ACC112 (cell line): ENCODE data around the gene USP22.

Source experiments
- H2AFZ ChIP-seq: fragments of 200-600 bp; sonication (generic); one replicate; pipeline ENCODE4 v1.6.0; 2017; ENCODE audit warnings: antibody characterized with exemption, low read length; ENCODE audit not compliant: unreplicated experiment
- H3K27ac ChIP-seq: fragments of 200-600 bp; sonication (generic); 2 replicates; pipeline ENCODE4 v1.5.1; 2014; ENCODE audit warnings: low read depth, mild to moderate bottlenecking, antibody characterized with exemption, low read length, moderate library complexity
- H3K27me3 ChIP-seq: fragments of 200-600 bp; sonication (generic); 2 replicates; pipeline ENCODE4 v1.6.1; 2014; ENCODE audit warnings: mild to moderate bottlenecking, antibody characterized with exemption, low read length, moderate library complexity, mixed read lengths; ENCODE audit not compliant: insufficient read depth
- H3K36me3 ChIP-seq: fragments of 200-600 bp; sonication (generic); 2 replicates; pipeline ENCODE4 v1.6.1; 2016; ENCODE audit warnings: mild to moderate bottlenecking, antibody characterized with exemption, low read length, moderate library complexity, mixed read lengths; ENCODE audit not compliant: insufficient read depth
- H3K4me1 ChIP-seq: fragments of 200-600 bp; sonication (generic); one replicate; pipeline ENCODE4 v1.6.1; 2016; ENCODE audit warnings: low read length, mixed read lengths; ENCODE audit not compliant: insufficient read depth, unreplicated experiment, control insufficient read depth
- H3K4me3 ChIP-seq: fragments of 200-600 bp; sonication (generic); 2 replicates; pipeline ENCODE4 v1.5.1; 2014; ENCODE audit warnings: mild to moderate bottlenecking, low read depth, low read length
- H3K79me2 ChIP-seq: fragments of 200-600 bp; sonication (generic); one replicate; pipeline ENCODE4 v1.6.0; 2016; ENCODE audit warnings: low read length; ENCODE audit not compliant: control insufficient read depth, unreplicated experiment, insufficient read depth

Gene USP22

GRCh38 chr17:21033350-21033749 is 9.5 kb downstream of the USP22 start:
- Histone ChIP-seq H3K79me2 (peaks cover 98% of the 10 kb centered on the region), H3K4me1 (peaks cover 84% of the 10 kb centered on the region), H3K4me3 (no peak overlapping the region), H3K27ac (peak overlapping the region; percentile 31), H2AFZ (no peak overlapping the region), H3K27me3 (no peaks in the 10 kb centered on the region), H3K36me3 (peaks cover 10% of the 10 kb centered on the region; the same call in 1 of the 2 replicates)

- Histone ChIP-seq H3K4me1 (peaks cover 75% of the 10 kb centered on the region), H2AFZ (no peak overlapping the region), H3K27ac (no peak overlapping the region), H3K27me3 (no peaks in the 10 kb centered on the region), H3K79me2 (peaks cover 98% of the 10 kb centered on the region), H3K4me3 (no peak overlapping the region), H3K36me3 (no peaks in the 10 kb centered on the region; the same call in 1 of the 2 replicates)
These were observed 10.9 kb downstream of the USP22 start for GRCh38 chr17:21031756-21032396.

- H3K36me3 ChIP-seq: peaks cover 10% of the 10 kb centered on the region; the same call in 1 of the 2 replicates
These were observed 12.4 kb downstream of the USP22 start for GRCh38 chr17:21030375-21030774.

GRCh38 chr17:21029515-21029914 is 13.3 kb downstream of the USP22 start:
- Histone ChIP-seq H3K4me3 (peak overlapping the region; percentile 40; the same call in 1 of the 2 replicates), H3K4me1 (peaks cover 59% of the 10 kb centered on the region), H3K36me3 (peaks cover 17% of the 10 kb centered on the region; the same call in 1 of the 2 replicates), H2AFZ (no peak overlapping the region), H3K27me3 (no peaks in the 10 kb centered on the region), H3K79me2 (peaks cover 99% of the 10 kb centered on the region), H3K27ac (peak overlapping the region; percentile 65)

More at GRCh38 chr17:21030375-21030774, 12.4 kb downstream of the USP22 start:
- Histone ChIP-seq H3K4me1 (peaks cover 64% of the 10 kb centered on the region), H3K4me3 (no peak overlapping the region), H3K79me2 (peaks cover 99% of the 10 kb centered on the region), H3K27me3 (no peaks in the 10 kb centered on the region), H2AFZ (no peak overlapping the region), H3K27ac (peak overlapping the region; percentile 5; the same call in 1 of the 2 replicates)

GRCh38 chr17:21029036-21029435 is 13.8 kb downstream of the USP22 start:
- no peak overlapping the region for H3K4me3 ChIP-seq
- H3K4me1 ChIP-seq: peaks cover 57% of the 10 kb centered on the region
- no peaks in the 10 kb centered on the region for H3K27me3 ChIP-seq
- peaks cover 22% of the 10 kb centered on the region for H3K36me3 ChIP-seq
- H3K27ac ChIP-seq: peak overlapping the region; percentile 65
- H3K79me2 ChIP-seq: peaks cover 99% of the 10 kb centered on the region
- no peak overlapping the region for H2AFZ ChIP-seq

- Histone ChIP-seq H3K27ac (peak overlapping the region; percentile 65; the same call in 1 of the 2 replicates), H3K27me3 (no peaks in the 10 kb centered on the region), H3K79me2 (peaks cover 99% of the 10 kb centered on the region), H3K36me3 (peaks cover 25% of the 10 kb centered on the region), H2AFZ (no peak overlapping the region), H3K4me1 (peaks cover 50% of the 10 kb centered on the region), H3K4me3 (no peak overlapping the region)
These were observed 14.6 kb downstream of the USP22 start for GRCh38 chr17:21028192-21028591.

- H3K27me3 ChIP-seq: no peaks in the 10 kb centered on the region
- H3K27ac ChIP-seq: no peak overlapping the region
- peaks cover 40% of the 10 kb centered on the region for H3K4me1 ChIP-seq
- no peak overlapping the region for H3K4me3 ChIP-seq
- H3K79me2 ChIP-seq: peaks cover 96% of the 10 kb centered on the region
- H2AFZ ChIP-seq: no peak overlapping the region
- peaks cover 29% of the 10 kb centered on the region for H3K36me3 ChIP-seq
These were observed 15.8 kb downstream of the USP22 start for GRCh38 chr17:21027031-21027430.

GRCh38 chr17:21025451-21025850 is 17.4 kb downstream of the USP22 start:
- Histone ChIP-seq H3K4me1 (peaks cover 32% of the 10 kb centered on the region), H3K27ac (no peak overlapping the region), H3K27me3 (no peaks in the 10 kb centered on the region), H2AFZ (no peak overlapping the region), H3K36me3 (peaks cover 40% of the 10 kb centered on the region), H3K4me3 (no peak overlapping the region), H3K79me2 (peaks cover 96% of the 10 kb centered on the region)

GRCh38 chr17:21024024-21024423 is 18.8 kb downstream of the USP22 start:
- H3K36me3 ChIP-seq: peaks cover 53% of the 10 kb centered on the region
- no peaks in the 10 kb centered on the region for H3K27me3 ChIP-seq
- H2AFZ ChIP-seq: no peak overlapping the region
- H3K4me3 ChIP-seq: no peak overlapping the region
- no peak overlapping the region for H3K27ac ChIP-seq
- peaks cover 18% of the 10 kb centered on the region for H3K4me1 ChIP-seq
- H3K79me2 ChIP-seq: peaks cover 96% of the 10 kb centered on the region

GRCh38 chr17:21021208-21021803 is 21.5 kb downstream of the USP22 start:
- no peak overlapping the region for H2AFZ ChIP-seq
- H3K4me3 ChIP-seq: no peak overlapping the region
- peaks cover 95% of the 10 kb centered on the region for H3K79me2 ChIP-seq
- no peak overlapping the region for H3K27ac ChIP-seq
- H3K4me1 ChIP-seq: peaks cover 11% of the 10 kb centered on the region
- no peaks in the 10 kb centered on the region for H3K27me3 ChIP-seq
- H3K36me3 ChIP-seq: peaks cover 77% of the 10 kb centered on the region

GRCh38 chr17:21020622-21021021 is 22.2 kb downstream of the USP22 start:
- H3K36me3 ChIP-seq: peaks cover 77% of the 10 kb centered on the region
- H3K4me3 ChIP-seq: no peak overlapping the region
- peaks cover 95% of the 10 kb centered on the region for H3K79me2 ChIP-seq
- no peak overlapping the region for H3K27ac ChIP-seq
- H3K4me1 ChIP-seq: peaks cover 10% of the 10 kb centered on the region
- H3K27me3 ChIP-seq: no peaks in the 10 kb centered on the region
- H2AFZ ChIP-seq: no peak overlapping the region
